Jurkat, Clone E6-1 (cell line): ENCODE results near the gene SCUBE3.

Source experiments
- DNase-seq: peaks from one replicate; pipeline ENCODE4 v3.0.0-alpha.2; 2011; ENCODE audit warnings: low read depth, low spot score
- H3K4me3 ChIP-seq: 2 replicates; pipeline ENCODE4 v1.5.1; 2011; ENCODE audit warnings: mild to moderate bottlenecking, low read length, control low read depth, moderate library complexity

Gene SCUBE3

DNA sequence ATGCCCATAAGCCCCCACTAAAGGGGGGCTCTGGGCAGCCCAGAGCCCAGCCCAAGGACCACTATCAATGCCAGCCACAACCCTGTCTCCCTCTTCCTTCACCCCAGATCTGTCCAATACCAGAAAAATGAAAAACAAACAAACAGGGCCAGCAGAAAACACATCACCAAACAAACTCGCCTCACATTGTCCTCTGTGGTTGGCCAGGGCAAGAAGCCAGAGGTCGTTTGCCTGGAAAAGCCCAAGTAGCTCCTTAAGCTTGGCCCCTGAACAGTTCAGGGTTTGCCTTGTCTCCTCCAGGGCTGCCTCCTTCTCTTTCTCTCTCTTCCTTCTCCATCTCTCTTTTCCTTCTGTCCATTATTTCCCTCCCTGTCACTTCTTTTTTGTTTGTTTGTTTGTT, 10.1 kb upstream of the SCUBE3 start:
- no peak overlapping the region for H3K4me3 ChIP-seq
- DNase-seq: no peak

- DNase-seq: no peak
- H3K4me3 ChIP-seq: no peak overlapping the region
Measured at GRCh38 chr6:35206346-35206745, 7.4 kb upstream of the SCUBE3 start.

DNA sequence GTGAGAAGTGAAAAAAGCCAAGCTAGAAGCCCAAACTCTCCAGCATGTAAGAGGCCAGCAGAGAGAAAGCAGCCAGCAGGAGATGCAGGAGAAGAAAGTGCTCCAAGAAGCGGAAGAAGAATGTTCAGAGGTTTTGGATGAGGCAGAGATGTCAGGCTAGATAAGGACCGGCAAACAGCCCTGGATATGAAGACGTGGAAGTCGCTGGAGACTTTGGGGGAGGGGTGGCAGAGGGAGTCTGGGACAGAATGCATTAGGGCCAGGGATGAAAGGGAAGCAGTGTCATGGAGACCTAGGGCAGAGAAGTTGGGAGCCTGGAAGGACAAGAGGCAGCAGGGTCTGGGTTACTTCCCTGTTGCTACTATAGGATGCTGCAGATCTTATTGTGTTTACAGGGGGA, 5.3 kb upstream of the SCUBE3 start:
- no peak for DNase-seq
- no peak overlapping the region for H3K4me3 ChIP-seq

- no peak overlapping the region for H3K4me3 ChIP-seq
- no peak for DNase-seq
Measured at GRCh38 chr6:35209081-35209480, 4.7 kb upstream of the SCUBE3 start.

- no peak overlapping the region for H3K4me3 ChIP-seq
Measured at GRCh38 chr6:35209622-35210247, 4.0 kb upstream of the SCUBE3 start.

DNA sequence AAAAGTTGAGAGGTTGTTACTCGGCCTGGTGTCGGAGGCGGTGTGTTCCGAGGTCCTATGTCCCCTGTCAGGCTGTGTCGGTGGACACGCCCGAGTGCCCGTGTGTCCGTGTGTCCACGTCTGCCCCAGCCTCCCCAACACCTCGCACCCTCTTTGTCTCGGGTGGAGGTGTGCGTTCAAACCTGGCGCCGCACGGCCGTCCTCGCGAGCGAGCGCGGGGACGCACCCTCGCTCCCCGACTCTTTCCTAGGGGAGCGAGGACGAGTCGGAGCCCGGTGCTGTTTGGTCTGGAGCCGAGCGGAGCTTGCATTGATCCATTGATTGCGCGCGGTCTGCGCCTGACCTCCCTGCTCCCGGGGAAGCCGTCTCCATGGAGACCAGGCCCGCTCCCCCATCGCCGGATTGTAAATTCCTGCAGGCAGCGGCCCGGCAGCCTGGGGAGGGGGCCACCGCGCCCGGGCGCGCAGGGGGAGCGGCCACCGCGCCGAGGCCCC, 411 bp upstream of the SCUBE3 start:
- DNase-seq: no peak
- no peak overlapping the region for H3K4me3 ChIP-seq

More at GRCh38 chr6:35209622-35210247, 4.0 kb upstream of the SCUBE3 start:
- DNase-seq: no peak

GRCh38 chr6:35214869-35215664, 1.3 kb downstream of the SCUBE3 start:
- no peak for DNase-seq

GRCh38 chr6:35215665-35216411, 2.1 kb downstream of the SCUBE3 start:
- H3K4me3 ChIP-seq: no peak overlapping the region
- DNase-seq: no peak

More at GRCh38 chr6:35214869-35215664, 1.3 kb downstream of the SCUBE3 start:
- H3K4me3 ChIP-seq: no peak overlapping the region

DNA sequence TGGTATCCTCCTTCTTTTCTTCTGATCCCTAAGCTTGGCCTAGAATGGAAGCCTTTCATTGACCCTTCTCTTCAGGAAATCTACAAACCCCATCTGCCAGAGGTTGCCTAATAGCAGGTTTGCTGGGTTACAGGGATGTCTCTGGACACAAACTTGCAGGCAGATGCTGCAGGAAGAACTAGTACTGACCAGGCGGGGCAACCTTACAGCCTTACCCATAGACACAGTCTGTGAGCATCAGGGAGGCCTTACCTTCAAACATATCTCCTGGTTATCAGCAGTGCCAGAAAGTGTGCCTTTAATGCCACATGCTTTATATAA, 2.6 kb downstream of the SCUBE3 start:
- no peak overlapping the region for H3K4me3 ChIP-seq
- DNase-seq: no peak

DNA sequence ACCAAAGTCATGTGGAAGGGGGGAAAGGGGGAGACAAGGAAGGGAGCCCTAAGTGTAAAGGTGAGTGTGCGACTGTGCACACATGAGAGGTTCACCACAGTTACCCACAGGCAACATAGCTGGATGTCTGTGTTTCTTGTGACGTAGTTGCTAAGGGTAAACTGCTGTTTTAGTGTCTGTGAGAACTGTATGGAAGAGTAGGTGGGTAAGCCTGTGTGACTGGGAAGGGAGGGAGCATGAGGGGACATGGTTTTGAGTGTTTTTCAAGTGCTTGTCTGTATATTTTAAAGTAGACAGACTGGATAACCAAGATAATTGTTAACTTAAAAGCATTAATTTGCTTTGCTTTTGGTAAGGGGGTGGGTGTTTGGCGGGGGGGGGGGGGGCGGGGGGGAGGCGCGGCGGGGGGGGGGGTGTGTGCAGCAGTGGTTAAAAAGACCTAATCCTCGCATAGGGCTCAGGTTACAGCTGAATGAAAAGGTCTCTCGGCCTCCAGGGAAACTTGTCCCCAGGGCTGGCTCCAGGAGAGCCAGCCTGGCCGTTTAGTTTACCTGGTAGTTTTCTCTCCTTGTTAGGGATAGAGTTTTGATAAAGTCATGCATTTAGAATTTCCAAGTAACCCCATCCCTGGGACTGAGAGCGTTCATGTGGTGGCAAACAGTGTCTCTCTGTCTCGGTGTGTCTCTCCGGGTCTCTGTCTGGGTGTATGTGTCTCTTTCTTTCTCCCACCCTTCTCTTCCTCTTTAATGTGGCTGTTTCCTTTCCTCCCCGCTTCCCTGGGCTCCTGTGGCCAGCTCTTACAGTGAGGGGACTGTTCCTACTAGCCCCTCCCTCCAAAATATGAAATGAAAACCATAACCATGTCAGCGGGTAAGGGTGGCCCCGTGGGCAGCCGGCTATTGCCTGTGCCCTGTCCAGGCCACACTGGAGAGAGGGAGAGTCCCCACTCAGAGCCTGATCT, 3.4 kb downstream of the SCUBE3 start:
- H3K4me3 ChIP-seq: no peak overlapping the region
- DNase-seq: no peak

DNA sequence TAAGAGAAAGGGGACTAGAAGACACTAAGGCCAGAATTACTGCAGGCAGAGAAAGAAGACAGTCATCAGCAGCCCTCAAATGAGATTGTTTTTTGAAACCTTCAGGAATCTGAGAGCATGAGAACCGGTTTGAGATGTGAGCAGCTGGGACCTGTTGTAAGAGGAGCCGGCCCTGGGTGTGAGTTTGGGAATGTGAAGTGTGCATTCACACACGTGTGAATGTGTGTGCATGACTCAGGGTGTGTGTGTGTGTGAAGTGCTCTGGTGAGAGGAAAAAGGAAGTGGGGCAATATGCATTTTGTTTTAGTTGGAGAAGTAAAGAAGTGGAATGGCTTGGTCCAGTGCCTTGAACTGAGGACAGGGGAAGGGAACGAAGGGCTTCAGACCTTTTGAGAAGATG, 4.3 kb downstream of the SCUBE3 start:
- DNase-seq: no peak
- no peak overlapping the region for H3K4me3 ChIP-seq

DNA sequence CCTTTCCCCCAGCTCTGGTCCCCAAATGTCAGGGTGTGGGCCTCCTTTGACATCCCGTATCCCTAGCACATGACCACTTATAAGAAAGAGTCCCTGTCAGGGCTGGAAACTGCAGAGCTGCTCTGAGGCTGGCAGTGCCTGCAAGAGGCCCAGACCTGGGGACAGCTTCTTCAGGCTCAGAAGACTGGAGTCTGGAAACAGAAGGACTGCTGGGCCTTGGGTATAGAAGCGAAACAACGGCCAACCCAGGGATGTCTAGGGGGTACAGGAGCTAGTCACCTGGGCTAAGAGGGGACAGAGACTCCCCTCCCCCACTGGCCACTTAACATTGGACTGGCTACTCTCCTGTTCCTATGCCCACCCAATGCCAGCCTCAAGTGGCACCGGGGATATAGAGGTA, 4.7 kb downstream of the SCUBE3 start:
- DNase-seq: no peak
- H3K4me3 ChIP-seq: no peak overlapping the region

- DNase-seq: no peak
- no peak overlapping the region for H3K4me3 ChIP-seq
Measured at GRCh38 chr6:35219683-35220326, 6.0 kb downstream of the SCUBE3 start.

DNA sequence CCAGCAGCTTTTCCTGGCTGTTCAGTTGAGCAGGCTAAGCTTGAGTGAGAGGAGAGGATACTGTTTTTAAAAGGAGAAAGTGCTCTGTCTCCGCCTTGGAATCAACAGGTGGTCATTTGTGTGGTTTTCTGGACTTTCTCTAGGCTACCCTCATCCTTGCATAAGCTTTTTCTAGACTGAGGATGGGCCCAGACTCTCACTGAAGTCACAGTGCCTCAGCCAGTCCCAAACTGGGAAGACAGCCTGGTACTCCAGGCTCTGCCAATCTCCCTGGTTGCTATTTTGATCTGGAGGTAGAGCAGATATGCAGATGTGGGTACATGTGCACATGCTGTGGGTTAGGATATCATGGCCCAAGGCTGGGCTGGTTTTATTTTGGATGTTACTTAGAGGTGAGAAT, 7.0 kb downstream of the SCUBE3 start:
- H3K4me3 ChIP-seq: no peak overlapping the region
- no peak for DNase-seq

GRCh38 chr6:35223396-35223795, 9.6 kb downstream of the SCUBE3 start:
- DNase-seq: no peak
- no peak overlapping the region for H3K4me3 ChIP-seq

- no peak overlapping the region for H3K4me3 ChIP-seq
- no peak for DNase-seq
Measured at GRCh38 chr6:35224720-35225119, 11.0 kb downstream of the SCUBE3 start.

DNA sequence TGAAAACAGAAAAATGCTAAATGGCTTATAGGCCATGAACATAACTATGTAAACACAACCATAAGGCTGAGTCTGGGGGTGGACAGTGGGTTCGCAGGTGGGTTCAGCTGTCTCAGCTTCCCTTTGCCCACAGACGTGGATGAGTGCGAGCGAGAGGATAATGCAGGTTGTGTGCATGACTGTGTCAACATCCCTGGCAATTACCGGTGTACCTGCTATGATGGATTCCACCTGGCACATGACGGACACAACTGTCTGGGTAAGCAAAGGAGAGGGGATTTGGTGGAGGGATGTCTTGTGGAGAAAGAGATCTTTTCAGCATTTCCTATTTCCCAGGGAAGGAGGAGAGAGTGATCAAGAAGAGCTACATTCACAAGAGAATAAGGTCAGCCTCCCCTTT, 14.7 kb downstream of the SCUBE3 start:
- H3K4me3 ChIP-seq: no peak overlapping the region
- no peak for DNase-seq

- no peak overlapping the region for H3K4me3 ChIP-seq
- DNase-seq: no peak
Measured at GRCh38 chr6:35229304-35229703, 15.5 kb downstream of the SCUBE3 start.

GRCh38 chr6:35230498-35230897, 16.7 kb downstream of the SCUBE3 start:
- H3K4me3 ChIP-seq: no peak overlapping the region
- DNase-seq: no peak
